Progenitor cell of endocrine pancreas (in vitro differentiated cells): ENCODE results near the gene ALKBH4. TPM values are rescaled to one million over a fixed set of nuclear protein-coding genes. Genes with fewer than 3 reads are reported as not detected.
A peak's percentile ranks its signal among the peaks of the same experiment; 100 is the strongest.

Experiments
- DNase-seq: peaks from one replicate; pipeline ENCODE4 v3.0.0; 2021; ENCODE audit warnings: low spot score; ENCODE audit not compliant: unreplicated experiment
- H3K27ac Mint-ChIP-seq: 2 replicates; pipeline ENCODE4 v1.8.0; 2021; ENCODE audit warnings: mild to moderate bottlenecking, moderate library complexity, mixed read lengths
- H3K27me3 Mint-ChIP-seq: 2 replicates; pipeline ENCODE4 v1.8.0; 2021; ENCODE audit warnings: mixed read lengths
- H3K36me3 Mint-ChIP-seq: 2 replicates; pipeline ENCODE4 v1.8.0; 2022; ENCODE audit warnings: mixed read lengths; ENCODE audit not compliant: insufficient read depth
- H3K4me1 Mint-ChIP-seq: 2 replicates; pipeline ENCODE4 v1.8.0; 2021; ENCODE audit warnings: low read depth, mixed read lengths
- H3K4me3 Mint-ChIP-seq: 2 replicates; pipeline ENCODE4 v1.8.0; 2021; ENCODE audit warnings: low read depth, mild to moderate bottlenecking, moderate library complexity, mixed read lengths
- H3K9me3 Mint-ChIP-seq: 2 replicates; pipeline ENCODE4 v1.8.0; 2021; ENCODE audit warnings: low read depth, mixed read lengths
- total RNA-seq: library from RNA; stranded (reverse); gene quantifications from 2 replicates; pipeline ENCODE4 v1.2.1, GENCODE V29; 2021
- TF ChIP-seq, protein P1 (sequence below): fragments of 200-600 bp; sonication (generic); IDR thresholded peaks from one replicate; pipeline ENCODE4 v1.5.0; 2021; ENCODE audit warnings: antibody characterized with exemption, mild to moderate bottlenecking; ENCODE audit not compliant: unreplicated experiment

Gene ALKBH4
- total RNA-seq, 1 donor from 2014 or later = 14.3 TPM

DNA sequence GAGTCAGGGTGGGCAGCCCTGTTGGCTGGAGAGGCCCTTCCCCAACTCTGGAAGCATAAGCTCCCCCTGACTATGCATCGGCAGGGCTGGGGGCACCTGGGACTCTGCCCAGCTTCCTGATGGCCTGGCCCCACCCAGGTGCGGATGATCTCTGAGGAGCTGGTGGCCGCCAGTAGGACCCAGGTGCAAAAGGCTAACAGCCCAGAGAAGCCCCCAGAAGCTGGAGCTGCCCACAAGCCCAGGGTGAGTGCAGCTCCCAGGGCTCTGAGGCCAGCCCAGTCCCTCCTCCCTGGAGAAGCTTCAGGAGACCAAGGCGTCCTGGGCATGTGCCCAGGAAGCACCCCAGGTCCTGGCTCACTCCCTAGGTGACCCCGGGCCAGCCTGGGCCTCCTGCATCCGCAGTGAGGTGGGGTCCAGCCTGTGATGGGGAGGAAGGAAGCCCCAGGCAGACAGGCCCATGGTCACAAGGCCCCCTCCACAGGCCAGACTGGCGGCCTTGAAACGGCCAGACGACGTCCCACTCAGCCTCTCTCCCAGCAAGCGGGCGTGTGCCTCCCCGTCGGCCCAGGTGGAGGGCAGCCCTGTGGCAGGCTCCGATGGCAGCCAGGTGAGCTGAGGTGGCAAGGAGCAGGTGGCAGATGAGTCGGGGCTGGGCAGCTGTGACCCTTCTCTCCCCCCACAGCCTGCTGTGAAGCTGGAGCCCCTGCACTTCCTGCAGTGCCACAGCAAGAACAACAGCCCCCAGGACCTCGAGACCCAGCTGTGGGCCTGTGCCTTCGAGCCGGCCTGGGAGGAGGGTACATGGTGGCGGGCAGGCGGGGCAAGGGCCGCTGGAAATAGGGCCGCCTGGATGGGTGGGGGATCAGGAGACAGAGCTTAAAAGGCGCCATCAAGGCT lies 3.2 kb upstream of the ALKBH4 start:
- peaks cover 5% of the 10 kb centered on the region for H3K36me3 Mint-ChIP-seq
- H3K4me3 Mint-ChIP-seq = no peak overlapping the region
- no peak overlapping the region for H3K27ac Mint-ChIP-seq
- TF ChIP-seq, protein P1, sequence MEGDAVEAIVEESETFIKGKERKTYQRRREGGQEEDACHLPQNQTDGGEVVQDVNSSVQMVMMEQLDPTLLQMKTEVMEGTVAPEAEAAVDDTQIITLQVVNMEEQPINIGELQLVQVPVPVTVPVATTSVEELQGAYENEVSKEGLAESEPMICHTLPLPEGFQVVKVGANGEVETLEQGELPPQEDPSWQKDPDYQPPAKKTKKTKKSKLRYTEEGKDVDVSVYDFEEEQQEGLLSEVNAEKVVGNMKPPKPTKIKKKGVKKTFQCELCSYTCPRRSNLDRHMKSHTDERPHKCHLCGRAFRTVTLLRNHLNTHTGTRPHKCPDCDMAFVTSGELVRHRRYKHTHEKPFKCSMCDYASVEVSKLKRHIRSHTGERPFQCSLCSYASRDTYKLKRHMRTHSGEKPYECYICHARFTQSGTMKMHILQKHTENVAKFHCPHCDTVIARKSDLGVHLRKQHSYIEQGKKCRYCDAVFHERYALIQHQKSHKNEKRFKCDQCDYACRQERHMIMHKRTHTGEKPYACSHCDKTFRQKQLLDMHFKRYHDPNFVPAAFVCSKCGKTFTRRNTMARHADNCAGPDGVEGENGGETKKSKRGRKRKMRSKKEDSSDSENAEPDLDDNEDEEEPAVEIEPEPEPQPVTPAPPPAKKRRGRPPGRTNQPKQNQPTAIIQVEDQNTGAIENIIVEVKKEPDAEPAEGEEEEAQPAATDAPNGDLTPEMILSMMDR = no peak
- no peak for DNase-seq
- H3K4me1 Mint-ChIP-seq = peaks cover 12% of the 10 kb centered on the region
- no peaks in the 10 kb centered on the region for H3K9me3 Mint-ChIP-seq
- no peaks in the 10 kb centered on the region for H3K27me3 Mint-ChIP-seq

- Mint-ChIP-seq H3K27ac (no peak overlapping the region), H3K36me3 (peaks cover 2% of the 10 kb centered on the region), H3K9me3 (no peaks in the 10 kb centered on the region), H3K27me3 (no peaks in the 10 kb centered on the region), H3K4me3 (peak overlapping the region; percentile 96), H3K4me1 (peaks cover 12% of the 10 kb centered on the region)
- TF ChIP-seq, protein P1 = no peak
- DNase-seq = no peak
These were observed 1.4 kb upstream of the ALKBH4 start for GRCh38 chr7:102466097-102466496.

DNA sequence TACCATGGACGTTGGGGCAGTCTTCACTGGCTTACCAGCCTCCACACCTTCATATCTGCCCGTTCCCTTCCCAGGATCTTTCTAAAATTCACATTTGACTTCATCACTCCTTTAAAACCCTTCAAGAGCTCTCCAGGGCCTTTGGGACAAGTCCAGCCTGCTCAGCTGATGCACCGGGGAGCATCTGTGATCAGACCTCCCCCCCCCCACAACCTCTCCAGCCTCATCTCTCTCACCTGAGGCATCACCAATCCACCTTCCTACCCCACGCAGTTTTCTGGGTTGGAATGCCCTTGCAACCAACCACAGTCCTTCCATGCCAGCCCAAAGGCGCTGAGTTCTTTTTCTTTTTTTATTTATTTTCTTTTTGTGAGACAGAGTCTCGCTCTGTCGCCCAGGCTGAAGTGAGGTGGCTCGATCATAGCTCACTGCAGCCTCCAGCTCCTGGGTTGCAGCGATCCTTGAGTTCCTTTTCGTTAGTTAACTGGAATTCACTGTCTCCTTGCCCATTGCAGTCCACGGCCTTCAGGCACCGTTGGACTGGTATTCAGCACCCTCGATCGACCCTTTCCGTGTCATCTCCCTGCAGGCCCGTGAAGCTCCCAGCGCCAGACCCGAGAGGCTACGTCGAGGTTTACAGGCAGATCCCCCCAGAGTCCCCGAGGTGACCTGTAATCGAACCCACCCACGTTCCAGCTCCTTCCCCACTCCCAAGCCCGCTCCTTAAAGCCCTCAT lies 654 bp downstream of the ALKBH4 start:
- H3K9me3 Mint-ChIP-seq = no peaks in the 10 kb centered on the region
- H3K27ac Mint-ChIP-seq = peak overlapping the region; percentile 93
- H3K36me3 Mint-ChIP-seq = peaks cover 2% of the 10 kb centered on the region
- peak overlapping the region; percentile 96 for H3K4me3 Mint-ChIP-seq
- peaks cover 12% of the 10 kb centered on the region for H3K4me1 Mint-ChIP-seq
- TF ChIP-seq, protein P1 = no peak
- no peaks in the 10 kb centered on the region for H3K27me3 Mint-ChIP-seq
- DNase-seq = no peak

- peak overlapping the region; percentile 71 for H3K27ac Mint-ChIP-seq
- H3K36me3 Mint-ChIP-seq = no peaks in the 10 kb centered on the region
- H3K4me1 Mint-ChIP-seq = peaks cover 9% of the 10 kb centered on the region
- H3K9me3 Mint-ChIP-seq = no peaks in the 10 kb centered on the region
- H3K4me3 Mint-ChIP-seq = no peak overlapping the region
- H3K27me3 Mint-ChIP-seq = no peaks in the 10 kb centered on the region
- TF ChIP-seq, protein P1 = no peak
- no peak for DNase-seq
These were observed 4.2 kb downstream of the ALKBH4 start for GRCh38 chr7:102460467-102460866.

- Mint-ChIP-seq H3K27ac (no peak overlapping the region), H3K36me3 (no peaks in the 10 kb centered on the region), H3K4me1 (peaks cover 7% of the 10 kb centered on the region), H3K27me3 (no peaks in the 10 kb centered on the region), H3K9me3 (no peaks in the 10 kb centered on the region), H3K4me3 (no peak overlapping the region)
- TF ChIP-seq, protein P1 = no peak
- no peak for DNase-seq
These were observed 5.3 kb downstream of the ALKBH4 start for GRCh38 chr7:102459221-102459844.
